GM19463 (cell line): ENCODE data around the gene EIF1B.
"Not testable (repeated sequence)": the region's sequence is repeated elsewhere in the genome, so short reads cannot be mapped to it uniquely, and the experiment has no call there.

ENCODE experiments used
- ATAC-seq: cut with Tn5 transposase; IDR thresholded peaks from one replicate; pipeline ENCODE4 v1.9.1; 2021; ENCODE audit warnings: mild to moderate bottlenecking, moderate library complexity; ENCODE audit not compliant: unreplicated experiment

EIF1B gene

DNA sequence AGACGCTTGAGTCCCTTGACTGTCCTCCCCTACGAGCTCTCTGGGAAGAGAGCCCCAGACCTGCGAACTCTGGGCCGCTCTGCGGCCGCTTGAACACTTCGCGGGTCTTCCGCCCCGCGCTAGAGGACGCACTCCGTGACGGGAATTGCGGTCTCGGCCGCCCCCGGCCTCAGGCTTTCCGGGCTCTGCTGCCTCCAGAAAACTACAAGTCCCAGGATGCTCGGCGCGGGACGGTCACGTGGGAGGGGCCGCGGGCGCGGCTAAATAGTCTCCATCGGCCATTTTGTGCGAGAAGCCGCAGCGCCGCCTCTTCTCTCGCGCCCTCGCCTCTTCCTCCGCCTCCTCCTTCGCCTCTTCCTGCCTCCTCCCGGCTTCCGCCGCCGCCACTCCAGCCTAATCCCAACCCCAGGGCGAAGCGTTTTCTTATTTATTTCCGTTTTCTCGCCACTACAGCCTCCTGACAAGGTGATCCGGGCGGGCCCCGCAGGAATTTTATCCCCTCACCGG, at the start of gene EIF1B:
TSS of gene EIF1B (plus strand) at position 290 of the 507 bp plus-strand sequence. CDS start 235 bp downstream, outside the sequence.
- ATAC-seq: peak; percentile 93

GRCh38 chr3:40262331-40262730, 47.2 kb upstream of the EIF1B start:
- ATAC-seq: no peak

DNA sequence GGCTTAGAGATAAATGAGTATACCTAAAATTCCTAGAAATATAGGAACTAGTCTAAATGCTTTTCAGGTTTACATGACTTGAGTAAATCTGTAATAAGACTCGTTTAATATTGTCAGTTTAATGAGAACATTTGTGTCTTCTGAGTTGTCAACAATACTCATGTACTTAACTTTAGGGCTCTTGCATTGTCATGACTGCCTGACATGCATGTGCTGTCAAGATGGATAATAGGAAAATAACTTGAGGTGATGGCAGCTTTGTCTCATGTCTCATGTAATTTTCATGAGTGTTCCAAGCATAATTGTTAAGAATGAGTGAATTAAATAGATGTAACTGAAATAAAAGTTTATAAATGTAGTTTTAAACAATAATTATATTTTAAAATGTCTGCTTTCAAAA, 45.1 kb upstream of the EIF1B start:
- ATAC-seq: no peak

- ATAC-seq: no peak
These were observed 44.3 kb upstream of the EIF1B start for GRCh38 chr3:40265181-40265580.

- ATAC-seq: no peak
These were observed 41.4 kb upstream of the EIF1B start for GRCh38 chr3:40267937-40268724.

- ATAC-seq: no peak
These were observed 40.5 kb upstream of the EIF1B start for GRCh38 chr3:40268802-40269524.

DNA sequence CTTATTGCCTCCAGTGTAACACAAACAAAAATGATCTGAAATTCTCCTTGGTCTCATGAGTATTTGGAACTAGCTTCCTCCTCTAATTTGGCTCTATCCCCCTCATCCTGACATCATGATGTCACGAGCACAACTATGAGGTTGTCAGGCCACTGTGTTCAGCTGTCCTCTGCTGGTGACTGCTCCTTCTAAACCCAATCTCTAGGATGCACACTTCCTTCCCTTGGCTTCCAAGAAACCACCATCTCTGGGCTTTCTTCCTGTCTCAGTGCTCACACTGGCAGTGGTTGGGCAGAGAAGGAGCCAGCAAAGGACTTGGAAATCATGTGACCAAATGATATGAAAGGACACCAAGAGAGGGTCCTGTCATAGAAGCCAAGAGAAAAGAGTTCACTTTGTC, 30.7 kb upstream of the EIF1B start:
- no peak for ATAC-seq

DNA sequence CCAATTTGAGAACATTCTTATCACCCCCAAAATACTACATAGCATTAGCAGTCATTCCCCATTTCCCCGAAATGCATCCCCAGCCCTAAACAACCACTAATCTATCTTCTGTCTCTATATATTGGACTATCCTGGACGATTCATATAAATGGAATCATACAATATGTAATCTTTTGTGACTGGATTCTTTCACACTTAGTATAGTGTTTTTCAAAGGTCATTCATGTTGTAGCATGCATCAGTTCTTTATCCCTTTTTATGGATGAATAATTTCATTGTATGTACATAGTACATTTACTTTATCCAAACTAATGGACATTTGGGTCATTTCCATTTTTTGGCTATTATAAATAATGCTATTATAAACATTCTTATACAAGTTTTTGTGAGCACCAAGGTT, 27.5 kb upstream of the EIF1B start:
- no peak for ATAC-seq

- ATAC-seq: not testable (repeated sequence)
These were observed 26.4 kb upstream of the EIF1B start for GRCh38 chr3:40283057-40283456.

DNA sequence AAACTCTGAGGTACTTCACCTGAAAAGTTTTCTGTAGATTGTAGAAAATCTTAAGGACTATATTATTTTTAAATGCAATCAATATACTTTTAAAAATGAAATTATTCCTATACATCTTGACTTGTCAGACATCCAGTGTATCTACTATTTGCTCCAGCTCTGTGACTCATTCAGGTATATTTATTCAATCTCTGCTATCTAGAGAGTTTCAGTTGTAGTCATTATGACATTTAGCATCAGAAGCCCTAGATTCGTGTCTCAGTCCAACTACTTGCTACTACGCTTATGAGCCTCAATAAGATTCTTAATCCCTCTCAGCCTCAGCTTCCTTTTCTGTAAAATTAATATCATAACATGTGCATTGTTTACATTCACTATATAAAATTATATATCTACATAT, 22.3 kb upstream of the EIF1B start:
- ATAC-seq: no peak

GRCh38 chr3:40290396-40290795, 19.1 kb upstream of the EIF1B start:
- ATAC-seq: no peak

GRCh38 chr3:40291471-40291870, 18.0 kb upstream of the EIF1B start:
- no peak for ATAC-seq

DNA sequence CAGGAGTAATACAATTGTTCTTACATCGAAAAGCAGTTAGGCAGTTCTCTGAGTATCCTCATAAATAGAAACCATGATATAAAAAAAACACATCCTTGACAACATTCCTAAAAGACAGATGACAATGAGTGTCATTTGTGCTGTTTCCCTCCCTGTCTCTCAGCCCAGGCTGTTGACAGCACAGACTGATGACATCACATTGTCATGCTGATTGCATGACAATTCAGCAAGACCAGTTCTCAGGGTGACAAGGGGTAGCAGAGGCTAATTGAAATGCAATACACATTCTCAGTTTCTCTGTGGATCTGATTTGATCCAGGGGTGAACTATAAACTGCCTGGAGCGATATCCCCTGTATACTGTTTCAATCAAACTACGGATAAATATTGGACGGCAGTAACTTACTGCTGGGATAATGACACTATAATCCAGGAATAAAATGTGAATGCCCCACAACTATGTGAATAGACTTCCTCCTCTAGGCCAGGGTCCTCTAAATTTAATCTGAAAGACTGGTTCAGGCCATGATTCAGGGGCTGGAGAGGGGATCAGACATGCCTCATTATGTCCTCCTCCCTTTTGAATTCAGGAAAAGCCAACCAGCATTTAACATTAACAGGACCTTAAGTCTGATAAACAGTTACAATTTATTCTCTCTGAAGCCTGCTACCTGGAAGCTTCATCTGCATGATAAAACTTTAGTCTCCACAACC, 16.7 kb upstream of the EIF1B start:
- ATAC-seq: no peak

DNA sequence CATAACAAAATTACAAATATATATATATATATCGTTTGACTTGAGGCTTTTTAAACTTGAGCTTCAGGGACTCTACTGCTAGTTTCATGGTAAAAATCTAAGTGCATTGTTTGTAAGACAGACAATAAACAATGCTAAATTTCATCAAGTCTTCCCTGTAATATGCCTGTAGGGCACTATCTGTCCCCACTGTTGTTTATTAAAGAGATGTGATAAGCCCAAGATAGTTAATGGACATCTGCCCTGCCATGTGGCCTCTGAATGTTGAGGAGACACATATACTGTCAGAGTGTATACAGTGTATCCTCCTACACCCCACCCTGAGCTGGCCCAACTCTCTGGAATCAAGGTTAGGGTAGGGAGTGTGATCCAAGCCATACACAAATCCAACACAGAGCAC, 15.1 kb upstream of the EIF1B start:
- no peak for ATAC-seq

GRCh38 chr3:40298075-40298474, 11.4 kb upstream of the EIF1B start:
- no peak for ATAC-seq

DNA sequence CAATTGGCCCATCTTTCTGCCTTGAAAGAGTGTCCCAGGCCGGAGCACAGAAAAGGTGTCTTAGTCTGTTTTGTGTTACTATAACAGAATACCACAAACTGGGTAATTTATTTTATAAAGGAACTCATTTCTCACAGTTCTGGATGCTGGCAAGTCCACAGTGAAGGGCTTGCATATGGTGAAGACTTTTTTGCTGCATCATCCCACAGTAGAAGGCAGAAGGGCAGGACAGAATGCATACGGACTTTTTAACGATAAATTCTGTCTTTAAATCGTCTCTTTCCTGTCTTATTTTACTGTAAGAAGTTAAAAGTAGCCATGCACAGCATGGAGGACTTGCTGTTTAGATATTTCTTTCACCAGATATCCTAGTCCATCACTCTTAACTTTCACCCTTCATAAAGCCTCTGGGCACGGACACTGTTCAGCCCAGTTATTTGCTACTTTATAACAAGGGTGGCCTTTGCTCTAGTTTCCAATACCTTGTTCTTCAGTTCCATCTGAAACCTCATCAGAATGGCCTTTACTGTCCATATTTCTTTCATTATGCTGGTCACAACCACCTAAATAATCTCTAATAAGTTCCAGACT, 10.3 kb upstream of the EIF1B start:
- no peak for ATAC-seq

- no peak for ATAC-seq
These were observed 9.7 kb upstream of the EIF1B start for GRCh38 chr3:40299721-40300335.

GRCh38 chr3:40302784-40303183, 6.7 kb upstream of the EIF1B start:
- ATAC-seq: no peak

- ATAC-seq: no peak
These were observed 5.2 kb upstream of the EIF1B start for GRCh38 chr3:40304352-40304751.

DNA sequence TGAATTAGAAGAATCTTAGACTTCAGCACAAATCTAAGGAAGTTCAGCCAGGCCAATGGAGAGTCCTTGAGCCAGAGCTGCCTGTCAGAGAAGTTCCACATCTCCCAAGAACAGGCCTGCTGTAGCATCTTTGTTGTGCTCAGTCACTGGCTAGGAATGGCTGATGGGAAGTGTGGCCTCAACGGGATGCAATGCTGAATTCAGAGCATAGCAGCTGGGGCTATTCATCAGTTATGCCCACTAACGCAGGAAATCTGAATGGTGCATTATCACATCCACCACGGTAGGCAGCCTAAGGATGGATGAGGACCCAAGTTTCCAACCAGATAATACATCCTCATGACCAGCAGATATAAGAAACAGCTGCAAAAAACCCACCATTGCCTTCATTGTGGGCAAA, 3.2 kb upstream of the EIF1B start:
- no peak for ATAC-seq

GRCh38 chr3:40307176-40307575, 2.3 kb upstream of the EIF1B start:
- ATAC-seq: no peak
